NCI-H2227 (cell line): Measurements from ENCODE around the gene TROAP.
"Not testable (repeated sequence)": the region's sequence is repeated elsewhere in the genome, so short reads cannot be mapped to it uniquely, and the experiment has no call there.

Experiments used
- DNase-seq: peaks from one replicate; lab custom pipeline; 2025; ENCODE audit not compliant: unreplicated experiment; lab: John Stamatoyannopoulos, UW

TROAP gene, protein sequence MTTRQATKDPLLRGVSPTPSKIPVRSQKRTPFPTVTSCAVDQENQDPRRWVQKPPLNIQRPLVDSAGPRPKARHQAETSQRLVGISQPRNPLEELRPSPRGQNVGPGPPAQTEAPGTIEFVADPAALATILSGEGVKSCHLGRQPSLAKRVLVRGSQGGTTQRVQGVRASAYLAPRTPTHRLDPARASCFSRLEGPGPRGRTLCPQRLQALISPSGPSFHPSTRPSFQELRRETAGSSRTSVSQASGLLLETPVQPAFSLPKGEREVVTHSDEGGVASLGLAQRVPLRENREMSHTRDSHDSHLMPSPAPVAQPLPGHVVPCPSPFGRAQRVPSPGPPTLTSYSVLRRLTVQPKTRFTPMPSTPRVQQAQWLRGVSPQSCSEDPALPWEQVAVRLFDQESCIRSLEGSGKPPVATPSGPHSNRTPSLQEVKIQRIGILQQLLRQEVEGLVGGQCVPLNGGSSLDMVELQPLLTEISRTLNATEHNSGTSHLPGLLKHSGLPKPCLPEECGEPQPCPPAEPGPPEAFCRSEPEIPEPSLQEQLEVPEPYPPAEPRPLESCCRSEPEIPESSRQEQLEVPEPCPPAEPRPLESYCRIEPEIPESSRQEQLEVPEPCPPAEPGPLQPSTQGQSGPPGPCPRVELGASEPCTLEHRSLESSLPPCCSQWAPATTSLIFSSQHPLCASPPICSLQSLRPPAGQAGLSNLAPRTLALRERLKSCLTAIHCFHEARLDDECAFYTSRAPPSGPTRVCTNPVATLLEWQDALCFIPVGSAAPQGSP

DNA sequence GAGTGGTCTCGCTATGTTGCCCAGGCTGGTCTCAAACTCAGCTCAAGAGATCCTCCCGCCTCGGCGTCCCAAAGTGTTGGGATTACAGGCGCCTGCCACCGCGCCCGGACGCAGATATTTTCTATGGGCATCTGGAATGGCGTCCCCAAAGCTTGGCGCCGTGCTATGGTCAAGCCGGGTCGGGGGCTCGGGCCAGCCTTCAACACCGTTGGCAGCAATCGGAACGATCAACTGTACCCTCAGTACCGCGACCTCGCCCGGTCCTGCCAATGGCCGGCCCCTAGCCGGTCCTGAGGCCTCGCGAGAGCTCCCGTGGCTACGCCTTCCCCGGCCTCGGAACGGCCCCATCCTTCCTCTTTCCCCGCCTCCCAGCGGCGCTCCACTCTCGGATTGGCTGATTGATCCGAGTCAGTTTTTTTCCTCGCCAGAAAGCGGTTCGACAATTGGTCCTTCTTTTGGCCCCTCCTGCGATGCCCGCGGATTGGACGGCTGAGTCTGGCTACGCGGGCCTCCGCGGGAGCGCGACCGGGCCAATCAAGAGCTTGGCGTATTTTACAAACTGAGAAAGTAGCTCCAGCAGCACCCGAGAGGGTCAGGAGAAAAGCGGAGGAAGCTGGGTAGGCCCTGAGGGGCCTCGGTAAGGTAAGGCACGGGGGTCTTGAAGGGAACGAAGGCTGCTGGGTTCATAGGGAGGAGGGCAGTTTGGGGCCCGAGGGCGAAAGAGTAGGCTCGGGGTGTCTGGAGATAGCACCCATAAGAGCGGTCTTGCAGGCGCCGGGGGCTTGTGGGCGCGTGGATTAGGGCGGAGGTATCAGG is at the start of gene TROAP:
TSS of gene TROAP (plus strand) at position 548 of the 816 bp plus-strand sequence. CDS start 354 bp downstream, outside the sequence.
- DNase-seq, result peak; percentile 97

DNA sequence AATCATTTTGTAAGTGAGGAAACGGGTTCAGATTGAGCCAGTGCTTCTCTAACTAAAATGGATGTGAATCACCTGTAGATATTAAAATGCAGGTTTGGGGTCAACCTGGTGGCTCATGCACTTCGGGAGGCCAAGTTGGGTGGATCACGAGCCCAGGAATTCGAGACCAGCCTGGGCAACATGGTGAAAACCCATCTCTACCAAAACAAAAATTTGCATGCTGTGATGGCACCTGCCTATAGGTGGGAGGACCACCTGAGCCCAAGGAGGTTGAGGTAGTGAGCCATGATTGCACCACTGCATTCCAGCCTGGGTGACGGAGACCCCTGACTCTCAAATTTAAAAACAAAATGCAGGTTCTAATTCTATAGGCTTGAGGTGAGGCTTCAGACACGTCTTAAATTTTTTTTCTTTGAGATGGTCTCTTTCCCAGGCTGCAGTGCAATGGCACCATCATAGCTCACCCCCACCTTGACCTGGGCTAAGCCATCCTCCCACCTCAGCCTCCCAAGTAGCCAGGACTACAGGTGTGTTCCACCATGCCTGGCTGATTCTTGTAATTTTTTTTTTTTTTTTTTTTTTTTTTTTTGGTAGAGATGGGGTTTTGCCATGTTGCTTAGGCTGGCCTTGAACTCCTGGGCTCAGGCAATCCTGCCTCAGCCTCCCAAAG is 49.2 kb upstream of the TROAP start:
- no peak for DNase-seq

DNA sequence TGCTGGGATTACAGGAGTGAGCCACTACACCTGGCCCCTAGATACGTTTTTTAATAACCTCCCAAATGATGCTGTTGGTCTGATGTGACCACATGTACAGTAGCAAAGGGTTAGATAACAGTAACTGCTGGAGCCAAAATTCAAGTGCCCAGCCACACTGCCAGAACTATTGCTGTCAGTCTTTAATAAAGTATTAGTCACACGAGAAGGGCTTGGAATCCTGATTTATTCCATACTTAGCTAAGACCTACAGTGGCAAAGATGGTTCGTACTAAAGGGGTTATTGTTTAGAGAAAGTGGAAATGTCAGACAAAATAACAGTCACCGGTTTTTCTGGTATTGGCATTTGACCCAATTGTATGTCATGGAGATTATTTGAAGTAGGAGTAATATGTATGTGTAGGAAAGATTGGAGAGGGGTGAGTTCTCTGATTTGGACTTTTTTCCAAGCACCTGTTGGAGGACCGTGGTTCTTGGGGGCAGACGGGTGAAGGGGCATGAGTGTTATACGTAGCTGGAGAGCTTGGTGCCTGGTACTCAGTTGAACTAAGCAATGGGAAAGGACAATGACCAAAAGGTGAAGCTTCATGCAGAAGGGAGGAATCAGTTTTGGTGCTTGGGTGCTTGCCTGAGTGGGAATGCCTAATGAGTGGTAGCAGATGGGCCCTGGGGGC is 48.5 kb upstream of the TROAP start:
- DNase-seq, result no peak

DNA sequence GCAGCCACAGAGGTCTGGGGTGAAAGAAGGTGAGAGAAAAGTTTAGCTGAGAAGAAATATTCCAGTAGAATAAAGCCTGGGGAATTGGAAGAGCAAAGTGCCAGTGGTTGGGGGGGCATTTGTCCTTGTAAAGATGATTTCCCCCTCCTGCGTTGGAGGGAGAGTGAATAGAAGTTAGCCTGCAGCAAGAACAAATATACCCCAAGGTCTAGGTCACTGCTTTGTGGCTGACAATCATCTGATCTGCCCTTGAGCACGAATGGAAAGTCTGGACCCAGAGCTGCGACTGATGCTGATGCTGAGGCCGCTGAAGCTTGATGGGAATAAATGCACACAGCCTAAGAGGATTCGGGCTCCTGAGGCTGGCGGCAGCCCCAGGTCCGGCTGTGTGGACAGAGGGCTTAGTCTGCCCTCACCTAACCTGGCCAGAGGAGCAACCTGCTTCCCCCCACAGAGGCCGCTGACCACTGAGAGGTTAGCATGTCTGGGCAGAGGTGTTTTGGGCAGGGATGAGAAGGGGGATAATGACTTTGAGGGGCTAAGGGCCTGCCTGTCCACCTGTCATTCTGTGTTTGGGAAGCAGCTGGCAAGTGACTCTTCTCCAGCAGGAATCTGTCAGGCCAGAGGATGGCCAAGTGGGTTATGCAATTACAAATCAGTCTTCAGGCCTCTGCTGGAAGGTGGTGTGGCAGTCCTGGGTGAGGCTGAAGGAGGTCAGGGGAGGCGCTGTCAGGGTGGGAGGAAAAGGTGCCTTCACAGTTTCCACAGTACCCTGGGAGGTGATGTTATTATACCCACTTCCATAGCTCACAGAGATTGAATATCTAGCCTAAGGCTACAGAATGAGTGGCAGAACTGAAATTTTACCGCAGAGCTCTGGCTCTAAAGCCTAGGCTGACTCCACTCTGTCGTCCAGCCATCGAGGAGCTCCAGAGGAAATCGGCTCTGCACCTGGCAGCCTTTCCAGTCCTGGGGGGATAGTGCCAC is 46.5 kb upstream of the TROAP start:
- DNase-seq, result no peak

DNA sequence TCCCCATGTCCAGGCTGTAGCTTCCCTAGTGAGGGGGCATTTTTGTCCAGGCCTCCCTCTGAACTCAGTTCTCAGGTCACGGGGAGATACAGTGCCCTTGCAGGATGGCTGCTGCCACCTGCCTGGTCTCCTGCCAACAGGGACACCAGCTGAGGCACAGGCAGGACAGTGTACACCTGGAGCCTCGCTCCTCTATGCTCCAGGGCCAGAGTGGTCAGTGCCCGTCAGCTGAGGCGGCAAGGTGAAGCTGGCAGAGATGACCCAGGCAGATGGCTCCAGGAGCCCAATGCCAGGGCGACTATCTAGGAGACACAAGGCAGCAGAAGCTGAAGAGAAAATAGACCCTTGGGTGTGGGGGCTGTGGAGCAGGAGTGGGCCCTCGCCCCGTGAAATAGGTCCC is 45.6 kb upstream of the TROAP start:
- DNase-seq, result no peak

DNA sequence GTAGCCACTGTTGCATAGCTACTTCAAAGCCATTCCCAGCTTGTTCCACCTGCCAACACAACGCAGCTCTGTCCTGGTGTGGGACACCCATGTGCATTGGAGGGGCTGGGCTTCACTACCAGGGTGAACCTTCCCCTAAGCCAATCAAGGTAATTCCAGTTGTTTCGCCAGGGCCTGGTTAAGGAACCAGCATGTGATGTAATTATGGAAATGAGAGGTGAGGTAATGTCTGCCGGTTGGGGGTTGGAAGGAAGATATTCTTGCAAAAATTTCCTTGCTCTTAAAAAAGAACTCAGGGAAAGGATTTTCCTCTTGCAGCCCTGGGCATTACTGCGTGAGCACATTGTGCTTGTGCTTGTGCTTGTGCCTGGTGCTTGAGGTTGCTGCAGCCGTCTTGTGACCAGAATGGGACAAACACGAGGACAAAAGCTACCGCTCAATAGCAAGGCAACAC is 43.3 kb upstream of the TROAP start:
- DNase-seq, result no peak

DNA sequence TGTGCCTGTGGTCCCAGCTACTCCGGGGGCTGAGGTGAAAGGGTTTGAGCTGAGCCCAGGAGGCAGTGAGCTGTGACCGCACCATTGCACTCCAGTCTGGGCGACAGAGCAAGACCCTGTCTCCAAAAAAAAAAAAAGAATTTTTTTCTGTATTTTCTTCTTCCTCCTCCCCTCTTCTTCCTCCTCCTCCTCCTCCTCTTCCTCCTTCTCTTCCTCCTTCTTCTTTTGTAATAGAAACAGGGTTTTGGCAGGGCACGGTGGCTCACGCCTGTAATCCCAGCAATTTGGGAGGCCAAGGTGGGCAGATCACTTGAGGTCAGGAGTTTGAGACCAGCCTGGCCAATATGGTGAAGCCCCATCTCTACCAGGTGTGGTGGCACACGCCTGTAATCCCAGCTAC is 42.5 kb upstream of the TROAP start:
- not testable (repeated sequence) for DNase-seq

DNA sequence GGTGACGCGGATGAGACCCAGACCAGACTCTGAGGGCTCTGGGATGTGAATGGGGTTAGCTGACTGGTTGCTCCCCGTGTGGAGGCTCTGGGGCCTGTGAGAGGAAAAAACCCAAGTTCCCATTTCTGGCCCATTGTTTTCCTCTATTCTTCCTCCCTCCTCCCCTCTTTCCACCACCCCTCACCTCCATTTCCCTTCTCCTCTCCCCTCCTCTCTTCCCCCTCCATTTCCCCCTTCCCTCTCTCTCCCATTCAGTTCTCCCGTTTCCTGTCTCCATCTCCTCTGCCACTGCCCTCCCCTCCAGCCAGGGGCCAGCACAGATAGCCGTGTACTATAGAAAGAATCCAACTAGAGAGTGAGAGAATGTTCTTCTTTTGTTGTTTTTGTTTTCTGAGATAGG is 40.8 kb upstream of the TROAP start:
- no peak for DNase-seq

DNA sequence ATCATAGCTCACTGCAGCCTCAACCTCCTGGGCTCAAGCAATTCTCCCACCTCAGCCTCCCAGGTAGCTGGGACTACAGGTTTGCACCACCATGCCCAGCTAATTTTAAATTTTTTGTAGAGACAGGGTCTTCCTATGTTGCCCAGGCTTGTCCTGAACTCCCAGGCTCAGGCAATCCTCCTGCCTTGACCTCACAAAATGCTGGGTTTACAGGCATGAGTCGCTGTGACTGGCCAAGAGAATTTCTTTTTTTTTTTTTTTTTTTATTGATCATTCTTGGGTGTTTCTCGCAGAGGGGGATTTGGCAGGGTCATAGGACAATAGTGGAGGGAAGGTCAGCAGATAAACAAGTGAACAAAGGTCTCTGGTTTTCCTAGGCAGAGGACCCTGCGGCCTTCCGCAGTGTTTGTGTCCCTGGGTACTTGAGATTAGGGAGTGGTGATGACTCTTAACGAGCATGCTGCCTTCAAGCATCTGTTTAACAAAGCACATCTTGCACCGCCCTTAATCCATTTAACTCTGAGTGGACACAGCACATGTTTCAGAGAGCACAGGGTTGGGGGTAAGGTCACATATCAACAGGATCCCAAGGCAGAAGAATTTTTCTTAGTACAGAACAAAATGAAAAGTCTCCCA is 40.2 kb upstream of the TROAP start:
- not testable (repeated sequence) for DNase-seq

DNA sequence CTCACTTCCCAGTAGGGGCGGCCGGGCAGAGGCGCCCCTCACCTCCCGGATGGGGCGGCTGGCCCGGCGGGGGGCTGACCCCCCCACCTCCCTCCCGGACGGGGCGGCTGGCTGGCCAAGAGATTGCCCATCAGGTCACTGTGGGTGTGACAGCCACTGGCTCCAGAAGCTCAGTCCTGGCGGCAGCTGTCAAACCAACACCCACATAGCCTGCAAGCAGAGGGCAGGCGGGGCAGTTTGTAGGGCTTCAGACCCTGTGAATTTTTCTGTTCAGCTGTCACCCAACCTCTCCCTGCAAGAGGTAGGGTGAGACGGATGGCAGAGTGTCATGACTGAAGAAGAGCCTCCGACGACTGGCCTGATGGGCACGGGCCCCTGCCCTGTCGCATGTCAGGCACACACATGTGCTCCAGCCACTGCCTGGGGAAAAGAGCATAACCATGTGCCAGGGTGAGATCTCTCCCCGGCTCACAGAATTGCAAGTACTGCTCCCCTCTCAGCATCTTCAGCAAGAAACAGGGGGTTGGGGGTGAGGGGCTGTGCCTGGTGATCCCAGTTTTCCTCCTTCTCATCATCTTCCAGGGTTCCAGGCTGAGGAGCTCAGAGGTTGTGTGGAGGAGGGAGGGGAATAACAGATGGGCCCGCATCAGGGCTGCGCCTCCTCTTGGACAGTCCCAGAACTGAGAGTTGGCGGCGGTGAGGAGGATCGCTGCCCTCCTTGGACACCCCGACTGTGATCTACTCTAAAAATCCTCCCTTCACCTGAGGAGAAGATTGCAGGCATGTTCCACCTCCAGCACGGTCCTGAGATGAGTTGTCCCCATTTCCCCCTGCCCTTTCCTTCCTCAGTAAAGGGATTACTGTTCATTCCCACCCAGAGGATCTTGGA is 39.3 kb upstream of the TROAP start:
- no peak for DNase-seq

DNA sequence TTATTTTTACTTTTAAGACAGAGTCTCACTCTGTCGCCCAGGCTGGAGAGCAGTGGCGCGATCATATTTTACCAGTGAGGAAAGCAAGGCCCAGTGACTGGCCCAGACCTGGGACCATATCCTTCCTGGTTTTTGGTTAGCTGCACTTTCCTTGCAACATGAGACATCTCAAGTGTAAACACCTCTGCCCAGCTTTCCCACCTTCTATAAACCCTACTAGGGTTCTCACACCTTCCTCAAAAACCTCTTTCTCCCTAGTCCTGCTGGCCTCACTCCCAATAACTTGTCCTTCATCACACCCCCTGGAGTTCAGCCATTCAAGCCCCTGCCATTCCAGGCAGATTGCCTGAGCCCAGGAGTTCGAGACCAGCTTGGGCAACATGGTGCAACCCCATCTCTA is 38.4 kb upstream of the TROAP start:
- DNase-seq, result no peak

DNA sequence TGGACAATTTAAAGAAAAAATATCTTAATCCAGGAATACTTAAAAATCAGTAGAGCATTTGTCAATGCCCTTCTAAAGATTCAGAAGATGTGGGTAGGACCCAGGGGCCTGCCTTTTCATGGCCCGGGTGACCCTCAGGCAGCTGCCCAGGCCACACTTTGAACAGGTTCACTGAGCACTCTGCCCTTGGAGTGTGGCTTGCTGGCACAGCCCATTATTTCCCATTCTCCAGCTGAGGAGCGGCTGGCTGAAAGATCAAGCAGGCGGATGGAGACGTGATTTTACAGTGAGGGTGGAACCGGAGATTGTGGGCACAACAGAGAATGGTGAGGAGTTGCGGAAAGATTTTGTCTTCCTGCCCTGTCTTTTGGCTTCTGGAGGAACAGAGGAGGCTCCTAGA is 35.2 kb upstream of the TROAP start:
- DNase-seq, result no peak

DNA sequence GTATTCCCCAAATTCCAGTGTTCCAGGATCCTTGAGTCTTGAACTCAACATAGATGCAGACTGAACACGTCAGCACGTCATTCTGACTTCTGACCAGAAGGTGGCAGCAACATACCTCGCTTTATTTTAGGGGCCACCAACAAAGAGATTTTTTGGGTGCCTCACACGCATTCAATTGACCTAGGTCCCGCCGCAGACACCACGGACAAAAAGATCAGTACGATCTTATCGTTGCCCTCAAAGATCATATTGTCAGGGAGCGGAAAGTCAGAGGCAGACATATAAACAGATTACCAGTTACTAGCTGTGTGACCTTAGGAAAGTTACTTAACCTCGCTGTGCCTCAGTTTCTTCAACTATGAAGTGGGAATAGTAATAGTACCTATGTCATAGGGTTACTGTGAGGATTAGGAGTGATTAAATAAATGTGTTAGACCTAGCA is 34.6 kb upstream of the TROAP start:
- peak; percentile 63 for DNase-seq

DNA sequence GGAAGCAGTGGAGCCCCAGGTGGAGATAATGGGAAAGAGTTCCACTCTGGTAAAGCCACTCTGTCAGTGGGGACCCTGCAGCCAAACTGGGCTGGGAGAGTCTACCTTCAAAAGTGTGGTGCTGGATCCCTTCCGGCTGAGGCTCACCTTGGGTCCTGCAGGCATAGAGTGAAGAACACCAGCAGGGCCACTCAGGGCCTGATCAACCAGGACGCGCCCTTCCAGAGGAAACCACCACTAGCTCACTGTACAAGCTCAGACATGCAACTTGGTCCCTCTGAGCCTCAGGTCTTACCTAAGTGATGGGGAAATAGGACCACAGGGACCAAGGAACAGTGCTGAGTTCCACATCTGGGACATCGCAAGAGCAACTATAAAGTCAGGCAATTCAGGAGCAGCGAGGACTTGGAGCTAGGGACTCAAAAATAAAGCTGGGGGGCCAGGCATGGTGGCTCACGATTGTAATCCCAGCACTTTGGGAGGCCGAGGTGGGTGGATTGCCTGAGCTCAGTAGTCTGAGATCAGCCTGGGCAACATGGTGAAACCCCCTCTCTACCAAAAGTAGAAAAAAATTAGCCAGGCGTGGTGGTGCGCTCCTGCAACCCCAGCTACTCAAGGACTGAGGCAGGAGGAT is 34.0 kb upstream of the TROAP start:
- no peak for DNase-seq

DNA sequence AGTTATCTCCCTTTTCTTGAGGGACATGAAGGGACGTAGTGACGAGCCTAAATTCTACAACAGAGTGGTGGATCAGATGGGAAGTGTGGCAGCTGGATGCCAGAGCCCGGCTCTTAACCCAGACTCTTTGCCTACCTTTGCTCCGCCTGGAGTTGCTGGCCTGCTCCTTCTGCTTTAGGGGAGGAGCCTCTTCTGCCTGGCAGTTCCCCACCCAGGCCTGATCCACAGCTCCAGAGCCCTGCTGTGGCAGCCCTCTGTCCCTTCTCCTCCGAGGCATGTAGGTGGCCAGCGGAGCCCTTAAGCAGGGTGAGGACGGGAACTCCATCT is 30.4 kb upstream of the TROAP start:
- DNase-seq, result peak; percentile 62

DNA sequence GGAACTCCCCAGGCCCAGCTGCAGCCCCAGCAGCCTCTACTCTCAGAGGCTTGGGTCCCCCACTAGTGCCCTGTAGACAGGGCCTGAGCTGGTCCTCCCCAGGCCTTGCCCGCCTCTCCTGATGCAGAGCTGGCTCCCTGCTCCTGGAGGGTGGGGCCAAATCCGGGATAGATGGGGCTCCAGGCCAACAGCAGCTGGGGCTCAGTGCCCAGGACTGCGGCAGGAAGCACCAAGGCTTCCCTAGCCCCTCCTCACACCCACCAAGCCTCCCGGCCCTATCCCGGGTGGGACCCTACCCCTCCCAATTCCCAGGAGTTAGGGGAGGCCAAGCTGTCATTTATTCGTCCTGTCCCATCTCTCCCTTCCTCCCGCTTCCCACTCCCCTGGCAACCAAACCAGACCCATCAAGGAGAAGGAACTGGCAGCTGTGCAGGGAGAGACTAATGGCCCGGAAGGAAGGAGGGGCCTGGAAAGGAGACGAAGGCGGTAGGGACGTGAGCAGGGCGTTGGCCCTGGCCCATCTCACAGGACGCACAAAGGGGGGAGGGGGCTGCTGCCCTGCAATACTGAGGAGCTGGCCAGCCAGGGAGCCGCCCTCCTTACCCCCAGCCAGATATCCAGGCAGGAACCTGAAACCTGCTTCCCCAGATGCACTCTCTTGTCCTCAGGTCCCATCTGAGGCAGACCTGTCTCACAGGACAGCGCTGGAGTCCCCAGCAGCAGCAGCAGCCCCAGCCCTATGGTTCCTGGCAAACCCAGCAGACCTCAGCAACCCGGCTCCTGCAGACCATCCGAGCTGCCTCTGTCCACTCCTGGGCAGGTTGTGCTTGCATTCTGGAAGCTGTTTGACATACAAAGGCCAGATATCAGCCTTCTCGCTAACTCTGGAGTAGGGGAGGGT is 29.7 kb upstream of the TROAP start:
- DNase-seq, result peak; percentile 78
